SK-N-SH (cell line): ENCODE results near the gene ESRRG. TPM values are rescaled to one million over a fixed set of nuclear protein-coding genes. Genes with fewer than 3 reads are reported as not detected.

ENCODE experiments used
- CTCF ChIA-PET: fragments of 300-600, 350-600 bp; formaldehyde crosslinking; extraction: SDS; loops from one replicate; lab custom pipeline; 2021; lab: Yijun Ruan, JAX
- POLR2A ChIA-PET: fragments of 350-600 bp; sonication (Branson Sonifier 250); formaldehyde crosslinking; extraction: SDS; loops from one replicate; lab custom pipeline; 2020; ENCODE audit warnings: antibody characterized with exemption, inconsistent platforms; lab: Yijun Ruan, JAX
- DNase-seq: peaks from one replicate; pipeline ENCODE4 v3.0.0; 2012
- H2AFZ ChIP-seq: fragments of 200-600 bp; sonication (generic); 2 replicates; pipeline ENCODE4 v1.8.1; 2016; ENCODE audit warnings: antibody characterized with exemption, mild to moderate bottlenecking, low read depth
- H3F3A ChIP-seq: fragments of 200-600 bp; sonication (generic); replicated peaks from 2 replicates; pipeline ENCODE3; 2016; ENCODE audit warnings: antibody characterized with exemption, mild to moderate bottlenecking; ENCODE audit not compliant: insufficient read depth
- H3K27ac ChIP-seq, 2 experiments: fragments of 200-500 bp in 1 of 2; fragments of 200-600 bp in 1 of 2; sonication (Bioruptor generic) in 1 of 2; sonication (generic), shearing (Covaris generic) in 1 of 2; 2 replicates each; pipeline versions ENCODE4 v1.5.1 to v1.6.1; 2014 to 2016; ENCODE audit warnings: low read depth in 2 of 2, inconsistent platforms in 1 of 2, low read length in 1 of 2, mild to moderate bottlenecking in 1 of 2, mixed read lengths in 1 of 2
- H3K27me3 ChIP-seq: fragments of 200-600 bp; sonication (generic), shearing (Covaris generic); 2 replicates; pipeline ENCODE4 v1.6.1; 2016; ENCODE audit warnings: mixed run types; ENCODE audit not compliant: insufficient read depth
- H3K36me3 ChIP-seq, 2 experiments: fragments of 200-500 bp in 1 of 2; fragments of 200-600 bp in 1 of 2; sonication (Bioruptor generic) in 1 of 2; sonication (generic) in 1 of 2; replicated peaks in 1 of 2; 2 replicates each; pipeline versions ENCODE3 to v1.5.1; 2014 to 2016; ENCODE audit warnings: low read length in 1 of 2, mild to moderate bottlenecking in 1 of 2; ENCODE audit not compliant: insufficient read depth in 2 of 2, control insufficient read depth in 1 of 2
- H3K4me1 ChIP-seq, 2 experiments: fragments of 200-500 bp in 1 of 2; fragments of 200-600 bp in 1 of 2; sonication (Bioruptor generic) in 1 of 2; sonication (generic), shearing (Covaris generic) in 1 of 2; 2 replicates each; pipeline versions ENCODE4 v1.5.1 to v1.6.1; 2014 to 2016; ENCODE audit warnings: low read depth in 1 of 2, low read length in 1 of 2, mixed run types in 1 of 2; ENCODE audit not compliant: insufficient read depth in 2 of 2, control insufficient read depth in 1 of 2
- H3K4me2 ChIP-seq: fragments of 200-600 bp; sonication (generic), shearing (Covaris generic); 2 replicates; pipeline ENCODE4 v1.6.1; 2017; ENCODE audit warnings: mixed run types
- H3K4me3 ChIP-seq, 2 experiments: fragments of 200-500 bp in 1 of 2; fragments of 200-600 bp in 1 of 2; sonication (Bioruptor generic) in 1 of 2; sonication (generic), shearing (Covaris generic) in 1 of 2; 2 replicates each; pipeline versions ENCODE4 v1.5.1 to v1.8.1; 2014 to 2016; ENCODE audit warnings: low read depth in 2 of 2, inconsistent platforms in 1 of 2, low read length in 1 of 2, mild to moderate bottlenecking in 1 of 2, mixed read lengths in 1 of 2, moderate library complexity in 1 of 2
- H3K79me2 ChIP-seq: fragments of 200-600 bp; sonication (generic); 2 replicates; pipeline ENCODE4 v1.8.1; 2017; ENCODE audit warnings: mild to moderate bottlenecking; ENCODE audit not compliant: insufficient read depth
- H3K9ac ChIP-seq: fragments of 200-600 bp; sonication (generic); 2 replicates; pipeline ENCODE4 v1.6.1; 2017; ENCODE audit warnings: mixed run types
- H3K9me2 ChIP-seq: fragments of 200-600 bp; sonication (generic); 2 replicates; pipeline ENCODE4 v1.6.1; 2017; ENCODE audit warnings: mixed run types
- H3K9me3 ChIP-seq: fragments of 200-600 bp; sonication (generic); 2 replicates; pipeline ENCODE4 v1.6.1; 2017; ENCODE audit warnings: mixed run types, mild to moderate bottlenecking, moderate library complexity
- H4K20me1 ChIP-seq: fragments of 200-600 bp; sonication (generic); 2 replicates; pipeline ENCODE4 v1.6.1; 2017; ENCODE audit warnings: mild to moderate bottlenecking, mixed run types; ENCODE audit not compliant: insufficient read depth
- ELF1 ChIP-seq: IDR thresholded peaks from 2 replicates; pipeline ENCODE4 v1.4.0; 2012
- GABPA ChIP-seq: IDR thresholded peaks from 2 replicates; pipeline ENCODE4 v1.4.0; 2012; ENCODE audit warnings: low read depth, mild to moderate bottlenecking
- JUND ChIP-seq: IDR thresholded peaks from 2 replicates; pipeline ENCODE4 v1.4.0; 2012
- POLR2AphosphoS5 ChIP-seq: IDR thresholded peaks from 2 replicates; pipeline ENCODE4 v1.6.1; 2012; ENCODE audit warnings: low read depth, low read length
- RAD21 ChIP-seq: IDR thresholded peaks from 2 replicates; pipeline ENCODE4 v1.6.1; 2012; ENCODE audit warnings: mild to moderate bottlenecking, low read length
- RCOR1 ChIP-seq: fragments of 150-350 bp; IDR thresholded peaks from 2 replicates; pipeline ENCODE4 v1.6.1; 2017; ENCODE audit warnings: antibody characterized with exemption, low read length
- SIN3A ChIP-seq: IDR thresholded peaks from 2 replicates; pipeline ENCODE4 v1.6.1; 2012; ENCODE audit warnings: low read depth, mild to moderate bottlenecking, low read length, moderate library complexity, borderline replicate concordance
- TAF1 ChIP-seq: IDR thresholded peaks from 2 replicates; pipeline ENCODE4 v1.6.1; 2012; ENCODE audit warnings: low read depth, mild to moderate bottlenecking, low read length, moderate library complexity, borderline replicate concordance
- polyA plus RNA-seq, 3 experiments: library from polyadenylated mRNA; depleted of rRNA; stranded (reverse); fragments of >200 nt; gene quantifications; 2 replicates each; pipeline ENCODE4 v1.2.3, GENCODE V29; 2012
- TF ChIP-seq, protein P1 (sequence below): IDR thresholded peaks from 2 replicates; pipeline ENCODE4 v1.6.1; 2012; ENCODE audit warnings: mild to moderate bottlenecking, low read depth, low read length, moderate library complexity
- TF ChIP-seq, protein P2 (sequence below): IDR thresholded peaks from 2 replicates; pipeline ENCODE4 v1.4.0; 2012; ENCODE audit warnings: low read depth
- TF ChIP-seq, protein P3 (sequence below): IDR thresholded peaks from 2 replicates; pipeline ENCODE4 v1.4.0; 2012; ENCODE audit warnings: low read depth, borderline replicate concordance
- TF ChIP-seq, protein P4 (sequence below): IDR thresholded peaks from 2 replicates; pipeline ENCODE4 v1.4.0; 2012; ENCODE audit warnings: low read depth, borderline replicate concordance
- TF ChIP-seq, protein P5 (sequence below): fragments of 150-350 bp; IDR thresholded peaks from 2 replicates; pipeline ENCODE4 v1.6.1; 2017; ENCODE audit warnings: antibody characterized with exemption, low read length, low read depth, borderline replicate concordance

Gene ESRRG
- polyA plus RNA-seq, 1 of the 3 experiments (the other 2 are of a cell fraction), result 0.26 TPM

DNA sequence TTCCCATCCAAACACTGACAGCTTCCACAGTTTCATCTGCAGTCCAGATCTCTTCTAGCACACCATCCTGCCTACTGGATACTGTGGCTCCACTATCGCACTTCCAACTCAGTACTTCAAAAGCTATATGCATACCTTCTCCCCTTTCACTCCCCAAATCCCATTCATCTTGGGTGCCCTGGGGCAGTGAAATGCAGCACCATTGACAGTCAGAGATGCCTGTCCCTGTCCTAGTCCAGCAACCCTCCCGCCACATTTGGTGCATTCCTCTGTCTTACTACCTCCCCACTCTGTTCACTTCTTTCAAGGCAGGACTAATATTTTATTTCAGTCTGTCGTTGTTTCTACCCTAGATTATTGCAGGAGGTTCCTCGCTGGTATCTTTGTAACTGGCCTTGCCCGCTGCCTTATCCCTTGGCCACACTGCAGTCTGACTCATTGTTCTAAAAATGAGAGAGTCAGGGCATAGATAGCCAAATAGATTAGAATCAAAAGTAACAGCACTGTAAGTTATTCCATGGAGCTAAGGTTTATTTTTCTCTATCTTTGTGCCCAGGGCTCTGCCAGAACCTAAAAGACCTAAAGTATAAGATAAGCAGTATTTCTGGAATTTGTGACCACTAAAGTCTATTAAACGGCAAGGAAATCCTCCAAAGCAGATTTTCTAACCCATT lies 96.7 kb downstream of the ESRRG start (continued):
- TF ChIP-seq, protein P1, sequence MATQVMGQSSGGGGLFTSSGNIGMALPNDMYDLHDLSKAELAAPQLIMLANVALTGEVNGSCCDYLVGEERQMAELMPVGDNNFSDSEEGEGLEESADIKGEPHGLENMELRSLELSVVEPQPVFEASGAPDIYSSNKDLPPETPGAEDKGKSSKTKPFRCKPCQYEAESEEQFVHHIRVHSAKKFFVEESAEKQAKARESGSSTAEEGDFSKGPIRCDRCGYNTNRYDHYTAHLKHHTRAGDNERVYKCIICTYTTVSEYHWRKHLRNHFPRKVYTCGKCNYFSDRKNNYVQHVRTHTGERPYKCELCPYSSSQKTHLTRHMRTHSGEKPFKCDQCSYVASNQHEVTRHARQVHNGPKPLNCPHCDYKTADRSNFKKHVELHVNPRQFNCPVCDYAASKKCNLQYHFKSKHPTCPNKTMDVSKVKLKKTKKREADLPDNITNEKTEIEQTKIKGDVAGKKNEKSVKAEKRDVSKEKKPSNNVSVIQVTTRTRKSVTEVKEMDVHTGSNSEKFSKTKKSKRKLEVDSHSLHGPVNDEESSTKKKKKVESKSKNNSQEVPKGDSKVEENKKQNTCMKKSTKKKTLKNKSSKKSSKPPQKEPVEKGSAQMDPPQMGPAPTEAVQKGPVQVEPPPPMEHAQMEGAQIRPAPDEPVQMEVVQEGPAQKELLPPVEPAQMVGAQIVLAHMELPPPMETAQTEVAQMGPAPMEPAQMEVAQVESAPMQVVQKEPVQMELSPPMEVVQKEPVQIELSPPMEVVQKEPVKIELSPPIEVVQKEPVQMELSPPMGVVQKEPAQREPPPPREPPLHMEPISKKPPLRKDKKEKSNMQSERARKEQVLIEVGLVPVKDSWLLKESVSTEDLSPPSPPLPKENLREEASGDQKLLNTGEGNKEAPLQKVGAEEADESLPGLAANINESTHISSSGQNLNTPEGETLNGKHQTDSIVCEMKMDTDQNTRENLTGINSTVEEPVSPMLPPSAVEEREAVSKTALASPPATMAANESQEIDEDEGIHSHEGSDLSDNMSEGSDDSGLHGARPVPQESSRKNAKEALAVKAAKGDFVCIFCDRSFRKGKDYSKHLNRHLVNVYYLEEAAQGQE, result no peak
- TF ChIP-seq GABPA (no peak), RAD21 (no peak), RCOR1 (no peak), SIN3A (no peak), TAF1 (no peak), JUND (peak; percentile 85), ELF1 (no peak)
- TF ChIP-seq, protein P2, sequence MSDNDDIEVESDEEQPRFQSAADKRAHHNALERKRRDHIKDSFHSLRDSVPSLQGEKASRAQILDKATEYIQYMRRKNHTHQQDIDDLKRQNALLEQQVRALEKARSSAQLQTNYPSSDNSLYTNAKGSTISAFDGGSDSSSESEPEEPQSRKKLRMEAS, result peak; percentile 13; the same call in 1 of the 2 replicates
- TF ChIP-seq, protein P3, sequence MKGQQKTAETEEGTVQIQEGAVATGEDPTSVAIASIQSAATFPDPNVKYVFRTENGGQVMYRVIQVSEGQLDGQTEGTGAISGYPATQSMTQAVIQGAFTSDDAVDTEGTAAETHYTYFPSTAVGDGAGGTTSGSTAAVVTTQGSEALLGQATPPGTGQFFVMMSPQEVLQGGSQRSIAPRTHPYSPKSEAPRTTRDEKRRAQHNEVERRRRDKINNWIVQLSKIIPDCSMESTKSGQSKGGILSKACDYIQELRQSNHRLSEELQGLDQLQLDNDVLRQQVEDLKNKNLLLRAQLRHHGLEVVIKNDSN, result no peak
- TF ChIP-seq, protein P4, sequence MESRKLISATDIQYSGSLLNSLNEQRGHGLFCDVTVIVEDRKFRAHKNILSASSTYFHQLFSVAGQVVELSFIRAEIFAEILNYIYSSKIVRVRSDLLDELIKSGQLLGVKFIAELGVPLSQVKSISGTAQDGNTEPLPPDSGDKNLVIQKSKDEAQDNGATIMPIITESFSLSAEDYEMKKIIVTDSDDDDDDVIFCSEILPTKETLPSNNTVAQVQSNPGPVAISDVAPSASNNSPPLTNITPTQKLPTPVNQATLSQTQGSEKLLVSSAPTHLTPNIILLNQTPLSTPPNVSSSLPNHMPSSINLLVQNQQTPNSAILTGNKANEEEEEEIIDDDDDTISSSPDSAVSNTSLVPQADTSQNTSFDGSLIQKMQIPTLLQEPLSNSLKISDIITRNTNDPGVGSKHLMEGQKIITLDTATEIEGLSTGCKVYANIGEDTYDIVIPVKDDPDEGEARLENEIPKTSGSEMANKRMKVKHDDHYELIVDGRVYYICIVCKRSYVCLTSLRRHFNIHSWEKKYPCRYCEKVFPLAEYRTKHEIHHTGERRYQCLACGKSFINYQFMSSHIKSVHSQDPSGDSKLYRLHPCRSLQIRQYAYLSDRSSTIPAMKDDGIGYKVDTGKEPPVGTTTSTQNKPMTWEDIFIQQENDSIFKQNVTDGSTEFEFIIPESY, result no peak; the same call in 1 of the 2 replicates
- TF ChIP-seq, all 33 proteins: peak for 11

DNA sequence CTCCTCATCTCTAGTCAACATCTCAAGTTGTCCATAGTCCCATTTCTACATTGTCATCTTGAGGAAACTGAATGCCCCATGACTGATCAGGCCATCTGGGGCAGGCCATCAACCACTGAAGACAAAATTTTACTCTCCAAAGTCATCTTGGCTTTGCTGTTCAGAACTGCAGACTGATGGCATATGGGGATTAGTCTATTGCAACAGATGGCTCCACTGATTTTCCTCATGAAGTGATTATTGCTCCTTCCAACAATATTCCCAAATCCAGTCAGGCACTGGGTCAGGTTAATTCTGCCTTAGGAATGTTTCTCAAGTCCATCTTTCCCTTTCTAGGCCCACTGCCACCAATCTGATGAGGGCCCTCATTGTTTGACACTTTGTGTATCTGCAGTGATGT lies 101.7 kb downstream of the ESRRG start:
- ChIA-PET POLR2A (no interaction called here), CTCF (no interaction called here)
- Histone ChIP-seq H2AFZ (no peak overlapping the region), H3K9ac (no peak overlapping the region), H3K4me2 (no peak overlapping the region), H3F3A (peaks cover under 1% of the 10 kb centered on the region), H3K4me3 (no peak overlapping the region), H3K36me3 (no peaks in the 10 kb centered on the region), H3K9me3 (no peaks in the 10 kb centered on the region), H3K27ac (no peak overlapping the region), H3K4me1 (peaks cover 0 to 13% of the 10 kb centered on the region in 2 experiments; a peak in 2 of 4 replicates), H3K79me2 (no peaks in the 10 kb centered on the region), H3K27me3 (no peaks in the 10 kb centered on the region), H4K20me1 (no peaks in the 10 kb centered on the region), H3K9me2 (no peaks in the 10 kb centered on the region)
- no peak for TF ChIP-seq POLR2AphosphoS5
- TF ChIP-seq SIN3A, result no peak
- TF ChIP-seq, protein P5, sequence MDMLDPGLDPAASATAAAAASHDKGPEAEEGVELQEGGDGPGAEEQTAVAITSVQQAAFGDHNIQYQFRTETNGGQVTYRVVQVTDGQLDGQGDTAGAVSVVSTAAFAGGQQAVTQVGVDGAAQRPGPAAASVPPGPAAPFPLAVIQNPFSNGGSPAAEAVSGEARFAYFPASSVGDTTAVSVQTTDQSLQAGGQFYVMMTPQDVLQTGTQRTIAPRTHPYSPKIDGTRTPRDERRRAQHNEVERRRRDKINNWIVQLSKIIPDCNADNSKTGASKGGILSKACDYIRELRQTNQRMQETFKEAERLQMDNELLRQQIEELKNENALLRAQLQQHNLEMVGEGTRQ, result no peak
- TF ChIP-seq RAD21, result no peak
- TF ChIP-seq, protein P4, result no peak
- no peak for TF ChIP-seq RCOR1
- DNase-seq, result no peak
